ENCODE data around the gene PGBD5.
A peak's percentile ranks its signal among the peaks of the same experiment; 100 is the strongest.
"Not testable (repeated sequence)": the region's sequence is repeated elsewhere in the genome, so short reads cannot be mapped to it uniquely, and the experiment has no call there.

Gene PGBD5, protein sequence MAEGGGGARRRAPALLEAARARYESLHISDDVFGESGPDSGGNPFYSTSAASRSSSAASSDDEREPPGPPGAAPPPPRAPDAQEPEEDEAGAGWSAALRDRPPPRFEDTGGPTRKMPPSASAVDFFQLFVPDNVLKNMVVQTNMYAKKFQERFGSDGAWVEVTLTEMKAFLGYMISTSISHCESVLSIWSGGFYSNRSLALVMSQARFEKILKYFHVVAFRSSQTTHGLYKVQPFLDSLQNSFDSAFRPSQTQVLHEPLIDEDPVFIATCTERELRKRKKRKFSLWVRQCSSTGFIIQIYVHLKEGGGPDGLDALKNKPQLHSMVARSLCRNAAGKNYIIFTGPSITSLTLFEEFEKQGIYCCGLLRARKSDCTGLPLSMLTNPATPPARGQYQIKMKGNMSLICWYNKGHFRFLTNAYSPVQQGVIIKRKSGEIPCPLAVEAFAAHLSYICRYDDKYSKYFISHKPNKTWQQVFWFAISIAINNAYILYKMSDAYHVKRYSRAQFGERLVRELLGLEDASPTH

DNA sequence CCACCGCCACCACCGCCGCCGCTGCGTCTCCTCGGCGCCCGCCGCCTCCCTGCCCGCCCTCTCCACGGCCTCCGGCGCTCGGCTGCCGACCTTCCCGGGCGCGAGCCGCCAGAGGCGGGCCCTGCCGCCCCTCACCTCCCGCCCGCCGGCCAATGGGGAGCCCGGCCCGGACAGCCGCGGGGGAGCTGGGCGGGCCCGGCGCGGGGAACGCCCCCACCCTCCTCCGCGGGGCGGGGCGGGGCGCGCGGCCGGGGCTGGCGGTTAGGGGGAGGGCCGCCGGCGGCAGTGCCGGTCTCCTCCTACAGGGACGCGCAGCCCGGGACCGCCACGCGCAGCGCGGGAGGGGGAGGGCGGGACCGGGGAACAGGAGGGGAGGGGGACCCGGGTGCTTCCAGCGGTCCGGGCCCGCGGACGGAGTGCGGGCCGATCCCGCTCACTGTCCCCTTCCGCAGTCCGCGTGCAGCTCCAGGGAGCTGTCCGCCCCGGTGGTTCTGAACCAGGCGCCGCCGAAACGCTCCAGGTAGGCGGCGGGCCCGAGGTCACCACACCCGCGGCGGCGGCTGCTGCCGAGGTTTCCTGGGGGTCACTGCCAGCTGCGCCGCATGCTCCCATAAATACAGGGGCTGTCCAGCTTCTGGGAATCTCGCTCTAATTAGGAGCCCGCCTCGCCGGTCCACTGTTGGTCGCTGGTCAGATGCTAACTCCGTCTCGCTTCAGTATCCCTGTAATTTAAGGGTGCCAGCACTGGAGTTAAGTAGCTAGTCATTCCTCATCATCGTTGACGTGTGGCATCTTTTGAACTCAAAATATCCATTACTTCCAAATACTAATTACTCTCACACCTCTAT is at the start of gene PGBD5:
Gene PGBD5 (minus strand): TSS at position 87 of the 848 bp plus-strand sequence. CDS start 404 bp downstream, outside the sequence.
- DNase-seq = peak; percentile 56

DNA sequence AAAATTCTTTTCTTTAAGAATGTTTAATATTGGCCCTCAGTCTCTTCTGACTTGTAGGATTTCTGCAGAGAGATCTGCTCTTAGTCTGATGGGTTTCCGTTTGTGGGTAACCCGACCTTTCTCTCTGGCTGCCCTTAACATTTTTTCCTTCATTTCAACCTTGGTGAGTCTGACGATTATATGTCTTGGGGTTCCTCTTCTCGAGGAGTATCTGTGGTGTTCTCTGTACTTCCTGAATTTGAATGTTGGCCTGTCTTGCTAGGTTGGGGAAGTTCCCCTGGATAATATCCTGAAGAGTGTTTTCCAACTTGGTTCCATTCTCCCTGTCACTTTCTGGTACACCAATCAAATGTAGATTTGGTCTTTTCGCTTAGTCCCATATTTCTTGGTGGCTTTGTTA is 48.8 kb upstream of the PGBD5 start:
- not testable (repeated sequence) for DNase-seq

DNA sequence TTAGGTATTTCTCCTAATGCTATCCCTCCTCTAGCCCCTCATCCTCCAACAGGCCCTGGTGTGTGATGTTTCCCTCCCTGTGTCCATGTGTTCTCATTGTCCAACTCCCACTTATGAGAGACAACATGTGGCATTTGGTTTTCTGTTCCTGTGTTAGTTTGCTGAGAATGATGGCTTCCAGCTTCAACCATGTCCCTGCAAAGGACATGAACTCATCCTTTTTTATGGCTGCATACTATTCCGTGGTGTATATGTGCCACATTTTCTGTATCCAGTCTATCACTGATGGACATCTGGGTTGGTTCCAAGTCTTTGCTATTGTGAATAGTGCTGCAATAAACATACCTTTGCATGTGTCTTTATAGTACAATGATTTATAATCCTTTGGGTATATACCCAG is 44.6 kb upstream of the PGBD5 start:
- DNase-seq = not testable (repeated sequence)

- no peak for DNase-seq
These were observed 43.1 kb upstream of the PGBD5 start for GRCh38 chr1:230469271-230469670.

DNA sequence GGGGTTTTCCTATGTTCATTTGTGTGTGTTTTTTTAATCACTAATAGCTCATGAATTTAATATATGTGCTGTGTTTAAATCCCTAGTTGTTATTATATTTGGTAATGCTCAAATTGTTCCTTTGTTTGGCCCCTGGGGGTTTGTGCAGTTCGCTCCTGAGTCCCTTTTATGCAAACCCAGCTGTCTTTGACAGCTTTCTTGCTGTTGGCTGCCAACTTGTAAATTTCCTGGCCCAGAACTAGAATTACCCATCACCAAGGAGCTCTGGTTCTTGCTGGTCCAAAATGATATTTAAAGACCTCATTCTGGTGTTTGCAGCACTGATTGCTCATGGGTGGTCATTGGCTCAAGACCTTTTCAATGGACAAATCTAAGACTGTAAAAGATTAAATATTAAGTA is 39.6 kb upstream of the PGBD5 start:
- DNase-seq = no peak

- no peak for DNase-seq
These were observed 38.5 kb upstream of the PGBD5 start for GRCh38 chr1:230464671-230465070.

GRCh38 chr1:230463760-230464159 is 37.6 kb upstream of the PGBD5 start:
- DNase-seq = no peak

GRCh38 chr1:230463326-230463725 is 37.2 kb upstream of the PGBD5 start:
- no peak for DNase-seq

GRCh38 chr1:230459465-230459864 is 33.3 kb upstream of the PGBD5 start:
- DNase-seq = no peak

DNA sequence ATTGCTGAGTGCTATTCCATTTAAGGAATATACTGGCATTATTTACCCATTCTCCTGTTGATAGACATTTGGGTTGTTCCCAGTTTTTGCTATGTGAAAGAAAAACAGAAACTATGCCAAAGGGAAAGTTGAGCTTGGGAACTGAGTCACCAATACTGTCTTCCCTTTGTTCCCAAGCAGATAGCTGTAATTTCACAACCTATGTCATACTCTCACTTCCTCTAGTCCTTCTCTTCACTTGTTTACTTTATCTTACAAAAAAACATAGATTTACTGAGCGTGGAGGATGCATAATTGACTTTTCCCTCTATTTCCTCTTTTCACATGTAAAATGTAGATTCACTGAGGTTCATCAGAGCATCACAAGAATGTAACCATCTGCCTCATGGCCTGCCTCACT is 32.4 kb upstream of the PGBD5 start:
- DNase-seq = no peak

GRCh38 chr1:230456478-230456877 is 30.3 kb upstream of the PGBD5 start:
- DNase-seq = no peak

DNA sequence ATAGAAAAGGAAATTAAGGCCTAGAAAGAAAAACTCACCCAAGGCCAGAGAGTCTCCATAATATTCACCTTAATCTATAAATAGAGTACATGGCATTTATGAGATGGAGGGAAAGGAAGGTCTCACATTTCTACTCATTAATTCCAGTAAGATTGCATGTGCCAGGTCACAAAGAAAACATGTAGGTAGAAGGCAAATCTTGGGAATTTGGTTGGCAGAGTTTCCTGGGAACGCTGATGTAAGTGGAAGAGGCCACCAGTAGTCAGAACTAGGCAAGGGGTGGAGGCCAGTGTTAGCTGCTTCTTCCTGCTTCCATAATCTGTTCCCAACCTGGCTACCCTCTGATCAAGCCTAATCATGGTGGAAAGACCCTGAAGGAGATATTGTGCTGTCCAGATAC is 29.2 kb upstream of the PGBD5 start:
- no peak for DNase-seq

DNA sequence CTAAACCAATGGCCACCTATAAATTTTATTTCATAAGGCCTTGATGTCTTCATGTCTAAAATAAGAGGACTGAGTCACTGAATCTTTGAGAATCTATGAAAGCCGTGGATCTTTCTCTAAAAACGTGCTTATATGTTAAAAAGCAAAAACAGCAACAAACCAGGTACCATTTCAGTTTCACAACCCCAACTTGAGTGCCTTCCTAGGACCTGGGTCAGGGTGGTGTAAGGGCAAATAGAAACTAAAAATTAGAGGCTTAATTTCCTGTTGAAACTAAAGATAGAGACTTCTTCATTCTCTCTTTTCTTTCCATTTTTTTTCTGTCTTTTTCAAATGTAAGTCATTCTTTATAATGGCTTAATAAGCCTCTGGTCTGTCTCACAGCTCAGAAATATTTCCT is 27.2 kb upstream of the PGBD5 start:
- DNase-seq = no peak

- DNase-seq = no peak
These were observed 15.3 kb upstream of the PGBD5 start for GRCh38 chr1:230441183-230442029.

GRCh38 chr1:230435108-230435507 is 9.0 kb upstream of the PGBD5 start:
- DNase-seq = no peak

- DNase-seq = no peak
These were observed 5.4 kb upstream of the PGBD5 start for GRCh38 chr1:230431527-230431926.

DNA sequence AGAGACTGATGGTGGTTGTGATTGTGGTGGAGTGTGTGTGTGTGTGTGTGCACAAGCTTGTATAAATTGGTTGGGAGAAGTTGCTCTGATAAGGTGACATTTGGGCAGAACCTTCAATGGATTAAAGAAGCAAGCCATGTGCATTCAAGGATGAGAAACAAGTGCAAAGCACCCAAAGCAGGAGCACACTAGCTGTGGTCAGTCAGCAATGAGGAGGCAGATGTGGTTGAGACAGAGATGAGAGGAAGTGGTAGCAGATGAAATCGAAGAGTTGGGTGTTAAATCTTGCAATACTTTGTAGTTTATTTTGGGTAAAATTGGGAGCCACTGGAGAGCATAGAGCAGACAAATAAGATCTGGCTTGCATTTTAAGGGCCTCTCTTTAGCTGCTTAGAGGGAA is 4.4 kb upstream of the PGBD5 start:
- no peak for DNase-seq

- no peak for DNase-seq
These were observed 3.1 kb upstream of the PGBD5 start for GRCh38 chr1:230429067-230429735.

GRCh38 chr1:230427981-230428380 is 1.8 kb upstream of the PGBD5 start:
- DNase-seq = no peak

DNA sequence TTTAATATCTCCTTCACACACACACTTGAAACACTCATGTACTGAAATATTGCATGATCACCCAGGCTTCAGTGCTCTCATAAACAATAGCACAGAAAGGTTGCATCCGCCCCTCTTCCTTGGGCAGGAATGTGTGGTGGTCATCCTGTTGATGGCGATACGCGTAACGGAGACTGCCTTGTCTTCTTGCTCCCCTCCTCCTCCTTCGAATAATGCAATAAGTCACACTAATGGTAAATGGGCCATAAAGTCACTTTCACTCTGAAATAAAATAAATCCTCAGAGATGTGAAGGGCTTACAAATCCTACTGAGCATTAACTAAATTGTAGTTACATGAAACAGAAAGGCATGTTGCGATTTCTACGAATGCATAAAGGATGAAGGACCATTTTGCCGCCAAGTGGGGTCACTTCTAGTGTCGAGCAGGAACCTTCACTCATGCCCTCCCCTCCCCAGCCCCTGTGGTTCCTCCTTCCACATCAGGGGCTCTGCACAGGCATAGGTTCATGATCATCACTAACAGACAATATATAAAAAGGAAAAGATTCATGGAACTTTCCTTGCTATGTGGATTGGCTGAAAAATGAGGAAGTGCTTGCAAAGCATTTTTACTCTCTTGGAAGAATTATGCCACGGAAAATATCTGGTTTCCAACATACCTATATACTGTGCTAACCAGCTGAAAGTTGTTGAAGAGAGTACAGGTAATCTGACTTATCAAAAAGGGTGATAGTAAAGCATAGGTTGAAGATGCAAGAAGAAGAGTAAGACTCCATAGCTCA is 1.2 kb upstream of the PGBD5 start:
- DNase-seq = no peak

Data from activated T-cell treated with anti-CD3 and anti-CD28 coated beads, Interleukin-2, amount 50 U/mL, for 1 hour (primary cell).